Kidney (tissue), 14 donors: ENCODE data around the gene TECR. TPM values are rescaled to one million over a fixed set of nuclear protein-coding genes. Genes with fewer than 3 reads are reported as not detected.
A peak's percentile ranks its signal among the peaks of the same experiment; 100 is the strongest.

ENCODE experiments used
- DNase-seq, 5 donors: peaks; one replicate each; pipeline ENCODE4 v3.0.0-alpha.2; 2013 to 2020
- FAIRE-seq: peaks from 2 replicates; lab custom pipeline; 2012; peaks lifted over from hg19 to GRCh38; lab: Jason Lieb, UNC
- H3K27ac ChIP-seq, 2 donors: one replicate each; pipeline ENCODE4 v1.7.0; 2013; ENCODE audit warnings: low read depth in 2 of 2, low read length in 2 of 2, inconsistent platforms in 1 of 2
- H3K27me3 ChIP-seq: one replicate; pipeline ENCODE4 v1.7.1; 2013; ENCODE audit warnings: low read length, inconsistent platforms; ENCODE audit not compliant: control insufficient read depth, insufficient read depth
- H3K36me3 ChIP-seq, 3 donors: one replicate each; pipeline versions ENCODE4 v1.7.0 to v1.7.1; 2013; ENCODE audit warnings: low read length in 3 of 3, control low read depth in 1 of 3, inconsistent platforms in 1 of 3; ENCODE audit not compliant: insufficient read depth in 3 of 3, control insufficient read depth in 2 of 3
- H3K4me1 ChIP-seq, 3 donors: one replicate each; pipeline versions ENCODE4 v1.7.0 to v1.7.1; 2013; ENCODE audit warnings: low read length in 3 of 3, inconsistent platforms in 1 of 3, low read depth in 1 of 3; ENCODE audit not compliant: control insufficient read depth in 2 of 3, insufficient read depth in 2 of 3
- H3K4me3 ChIP-seq, 3 donors: one replicate each; pipeline versions ENCODE4 v1.7.0 to v1.8.1; 2013; ENCODE audit warnings: low read length in 3 of 3, control low read depth in 1 of 3, inconsistent platforms in 1 of 3
- H3K9ac ChIP-seq, 3 donors: one replicate each; pipeline versions ENCODE4 v1.7.0 to v1.7.1; 2013; ENCODE audit warnings: low read length in 3 of 3, control low read depth in 1 of 3, inconsistent platforms in 1 of 3
- H3K9me3 ChIP-seq, 3 donors: one replicate each; pipeline versions ENCODE4 v1.7.0 to v1.7.1; 2013; ENCODE audit warnings: low read length in 3 of 3, control low read depth in 1 of 3, inconsistent platforms in 1 of 3; ENCODE audit not compliant: control insufficient read depth in 2 of 3, insufficient read depth in 1 of 3
- intact Hi-C: fragments of 100-400 bp; cut with DNase I; formaldehyde crosslinking; loops from one replicate; pipeline ENCODE4 v1.11.1; 2022
- polyA plus RNA-seq: library from polyadenylated mRNA; stranded (reverse); fragments of 350-450 nt; fragmentation: Illumina TruSeq; extraction: RNeasy Lipid Tissue Mini Kit (QIAGEN cat#74804); gene quantifications from one replicate; pipeline ENCODE4 v1.2.3, GENCODE V29; 2014; ENCODE audit warnings: low read depth, low replicate concordance; ENCODE audit not compliant: insufficient read depth
- total RNA-seq: library from RNA; stranded (reverse); fragmentation: NEBNext Ultra II Directional; extraction: Animal tissue kit (Norgen Biotek cat#: 25700); gene quantifications from one replicate; pipeline ENCODE4 v1.2.1, GENCODE V29; 2021
- TF ChIP-seq, protein P1 (sequence below): IDR thresholded peaks from 3 replicates; pipeline ENCODE4 v1.5.1; 2012; ENCODE audit warnings: mild to moderate bottlenecking, moderate library complexity, borderline replicate concordance; ENCODE audit not compliant: insufficient read depth; ENCODE audit errors: extremely low read depth
- donor health status: control.
- donor health status: control.
- donor health status: control.
- donor health status: control.
- donor health status: control.
- donor health status: DM: yes; HTN: yes; CAD: no.
- donor health status: Normal renal cell carcinoma (clear cell type).

Gene TECR
- total and polyA plus RNA-seq, 2 donors from 2014 or later = 132 to 280 TPM

DNA sequence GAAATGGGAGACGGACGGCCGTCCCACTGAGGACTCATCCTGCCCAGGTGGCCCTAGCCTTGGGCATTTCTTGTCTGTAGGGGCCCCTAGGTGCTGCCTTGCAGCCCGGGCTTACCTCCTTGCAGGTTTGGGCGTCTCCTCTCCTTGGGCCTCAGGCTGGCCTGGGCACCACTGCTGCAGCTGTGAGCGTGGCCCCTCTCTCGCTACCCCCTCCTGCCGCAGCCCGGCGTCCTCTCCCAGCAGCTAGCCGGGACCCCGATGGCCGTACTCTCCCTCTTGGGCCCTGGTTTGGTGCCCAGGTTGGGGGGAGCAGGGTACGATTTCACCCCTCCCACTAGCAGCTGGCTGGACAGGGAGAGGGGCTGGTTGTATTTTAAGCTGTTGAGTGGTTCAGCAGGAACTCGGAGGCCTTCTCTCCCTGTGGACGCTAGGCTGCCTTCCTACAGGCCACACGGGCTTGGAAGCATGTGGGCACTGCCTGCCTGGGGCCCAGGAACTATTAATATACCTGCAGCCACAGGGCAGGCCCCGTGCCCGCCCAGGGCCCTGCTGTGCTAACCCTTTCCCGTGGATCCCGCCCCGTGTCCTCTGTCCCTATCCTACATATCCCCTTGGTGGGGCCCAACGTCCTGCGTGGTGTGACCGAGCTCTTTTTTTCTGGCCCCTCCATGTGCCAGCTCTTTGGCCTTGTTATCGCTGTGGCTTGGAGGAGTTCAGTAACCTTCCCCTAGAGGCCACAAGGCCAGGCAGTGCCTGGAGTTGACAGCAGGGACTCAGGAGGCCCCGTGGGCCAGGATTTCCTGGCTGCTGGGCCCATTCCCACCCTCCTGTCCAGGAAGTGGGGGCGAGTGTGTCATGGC is 30.8 kb downstream of the TECR start:
- H3K9me3 ChIP-seq = no peaks in the 10 kb centered on the region
- H3K36me3 ChIP-seq = no peaks in the 10 kb centered on the region
- intact Hi-C loops = no loop called here
- H3K4me1 ChIP-seq = peaks cover 0 to 21% (median 12%) of the 10 kb centered on the region in 3 donors
- no peak for DNase-seq
- H3K27me3 ChIP-seq = no peaks in the 10 kb centered on the region
- no peak overlapping the region for H3K27ac ChIP-seq
- FAIRE-seq = no peak
- TF ChIP-seq, protein P1, sequence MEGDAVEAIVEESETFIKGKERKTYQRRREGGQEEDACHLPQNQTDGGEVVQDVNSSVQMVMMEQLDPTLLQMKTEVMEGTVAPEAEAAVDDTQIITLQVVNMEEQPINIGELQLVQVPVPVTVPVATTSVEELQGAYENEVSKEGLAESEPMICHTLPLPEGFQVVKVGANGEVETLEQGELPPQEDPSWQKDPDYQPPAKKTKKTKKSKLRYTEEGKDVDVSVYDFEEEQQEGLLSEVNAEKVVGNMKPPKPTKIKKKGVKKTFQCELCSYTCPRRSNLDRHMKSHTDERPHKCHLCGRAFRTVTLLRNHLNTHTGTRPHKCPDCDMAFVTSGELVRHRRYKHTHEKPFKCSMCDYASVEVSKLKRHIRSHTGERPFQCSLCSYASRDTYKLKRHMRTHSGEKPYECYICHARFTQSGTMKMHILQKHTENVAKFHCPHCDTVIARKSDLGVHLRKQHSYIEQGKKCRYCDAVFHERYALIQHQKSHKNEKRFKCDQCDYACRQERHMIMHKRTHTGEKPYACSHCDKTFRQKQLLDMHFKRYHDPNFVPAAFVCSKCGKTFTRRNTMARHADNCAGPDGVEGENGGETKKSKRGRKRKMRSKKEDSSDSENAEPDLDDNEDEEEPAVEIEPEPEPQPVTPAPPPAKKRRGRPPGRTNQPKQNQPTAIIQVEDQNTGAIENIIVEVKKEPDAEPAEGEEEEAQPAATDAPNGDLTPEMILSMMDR = no peak
- peak overlapping the region in 1 of 3 donors; percentile 46 for H3K9ac ChIP-seq
- H3K4me3 ChIP-seq = no peak overlapping the region

DNA sequence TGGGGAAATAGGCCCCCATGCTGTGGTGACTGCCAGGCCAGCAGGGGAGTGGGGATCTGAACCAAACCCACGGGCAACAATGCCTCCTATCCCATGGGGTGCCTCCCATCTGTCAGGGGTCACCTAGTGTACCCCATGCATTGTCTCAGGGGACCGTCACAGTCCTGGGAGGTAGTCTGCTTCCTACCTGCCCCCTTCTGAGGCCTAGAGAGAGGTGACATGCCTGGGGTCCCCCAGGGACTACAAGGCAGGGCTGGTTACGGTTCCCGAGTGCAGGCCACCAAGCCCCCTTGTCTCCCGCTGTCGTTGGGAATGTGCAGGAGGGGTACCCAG is 31.3 kb downstream of the TECR start:
- no peaks in the 10 kb centered on the region for H3K27me3 ChIP-seq
- intact Hi-C loops = no loop called here
- no peaks in the 10 kb centered on the region for H3K9me3 ChIP-seq
- peaks cover 0 to 21% (median 12%) of the 10 kb centered on the region in 3 donors for H3K4me1 ChIP-seq
- H3K36me3 ChIP-seq = no peaks in the 10 kb centered on the region
- H3K27ac ChIP-seq = no peak overlapping the region
- H3K9ac ChIP-seq = peak overlapping the region in 1 of 3 donors; percentile 46
- DNase-seq (no peak), FAIRE-seq (no peak)
- TF ChIP-seq, protein P1 = no peak
- no peak overlapping the region for H3K4me3 ChIP-seq

DNA sequence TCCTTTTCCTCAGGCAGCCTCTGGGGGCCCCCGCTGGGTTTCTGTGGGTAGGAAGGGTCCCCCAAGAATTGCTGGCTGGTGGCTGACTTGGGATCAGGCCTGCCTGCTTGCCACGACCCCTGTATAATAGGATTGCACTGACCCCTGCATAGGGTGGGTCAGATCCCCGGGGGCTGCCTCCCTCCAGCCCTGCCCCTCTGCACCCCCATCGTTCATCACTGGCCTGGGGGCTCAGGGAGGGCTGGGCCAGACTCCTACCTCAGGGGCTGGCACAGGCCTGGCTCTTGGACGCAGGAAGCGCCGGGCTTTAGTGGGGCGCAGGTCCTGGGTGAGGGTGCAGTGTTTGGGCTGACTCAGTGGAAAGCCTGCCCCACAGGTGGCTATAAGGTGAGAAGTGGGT is 31.9 kb downstream of the TECR start:
- no peaks in the 10 kb centered on the region for H3K9me3 ChIP-seq
- H3K27me3 ChIP-seq = no peaks in the 10 kb centered on the region
- no peak for FAIRE-seq
- TF ChIP-seq, protein P1 = no peak
- H3K9ac ChIP-seq = peak overlapping the region in 1 of 3 donors; percentile 46
- peak overlapping the region; percentile 13 to 71 for H3K27ac ChIP-seq
- no peak for DNase-seq
- intact Hi-C loops = no loop called here
- peaks cover 0 to 21% (median 12%) of the 10 kb centered on the region in 3 donors for H3K4me1 ChIP-seq
- no peaks in the 10 kb centered on the region for H3K36me3 ChIP-seq
- no peak overlapping the region for H3K4me3 ChIP-seq
